Esophagus muscularis mucosa (tissue), 4 donors: ENCODE measurements around the gene ACAA2.

ENCODE experiments used
- EP300 ChIP-seq: sonication (generic); formaldehyde crosslinking; IDR thresholded peaks from one replicate; pipeline ENCODE4 v1.6.1; 2017; ENCODE audit warnings: antibody characterized with exemption
- POLR2A ChIP-seq: fragments of 450-650 bp; IDR thresholded peaks from one replicate; pipeline ENCODE4 v1.6.1; 2017; ENCODE audit warnings: antibody characterized with exemption, moderate library complexity, mild to moderate bottlenecking, low read depth
- TF ChIP-seq, protein P1 (sequence below), 3 experiments: fragments of 200-600 bp in 2 of 3; fragments of 450-650 bp in 1 of 3; sonication (generic) in 2 of 3; IDR thresholded peaks; one replicate each; pipeline ENCODE4 v1.5.1; 2017 to 2019; ENCODE audit warnings: antibody characterized with exemption in 3 of 3, mild to moderate bottlenecking in 2 of 3, moderate library complexity in 1 of 3

DNA sequence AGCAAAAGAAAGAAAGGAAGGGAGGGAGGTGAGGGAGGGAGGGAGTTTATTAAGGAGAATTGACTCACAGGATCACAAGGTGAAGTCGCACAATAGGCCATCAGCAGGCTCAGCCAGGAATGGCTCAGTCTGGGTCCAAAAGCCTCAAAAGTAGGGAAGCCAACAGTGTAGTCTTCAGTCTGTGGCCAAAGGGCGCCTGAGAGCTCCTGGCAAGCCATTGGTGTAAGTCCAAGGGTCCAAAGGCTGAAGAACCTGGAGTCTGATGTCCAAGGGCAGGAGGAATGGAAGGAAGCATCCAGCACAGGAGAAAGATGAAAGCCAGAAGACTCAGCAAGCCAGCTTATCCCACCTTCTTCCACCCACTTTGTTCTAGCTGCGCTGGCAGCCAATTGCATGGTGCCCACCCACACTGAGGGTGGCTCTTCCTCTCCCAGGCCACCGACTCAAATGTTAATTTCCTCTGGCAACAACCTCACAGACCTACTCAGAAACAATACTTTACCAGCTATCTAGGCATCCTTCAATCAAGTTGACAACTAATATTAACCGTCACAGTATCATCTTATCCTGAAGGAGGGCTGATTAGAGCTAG lies 5.8 kb upstream of the ACAA2 start:
- no peak for TF ChIP-seq POLR2A
- TF ChIP-seq, protein P1, sequence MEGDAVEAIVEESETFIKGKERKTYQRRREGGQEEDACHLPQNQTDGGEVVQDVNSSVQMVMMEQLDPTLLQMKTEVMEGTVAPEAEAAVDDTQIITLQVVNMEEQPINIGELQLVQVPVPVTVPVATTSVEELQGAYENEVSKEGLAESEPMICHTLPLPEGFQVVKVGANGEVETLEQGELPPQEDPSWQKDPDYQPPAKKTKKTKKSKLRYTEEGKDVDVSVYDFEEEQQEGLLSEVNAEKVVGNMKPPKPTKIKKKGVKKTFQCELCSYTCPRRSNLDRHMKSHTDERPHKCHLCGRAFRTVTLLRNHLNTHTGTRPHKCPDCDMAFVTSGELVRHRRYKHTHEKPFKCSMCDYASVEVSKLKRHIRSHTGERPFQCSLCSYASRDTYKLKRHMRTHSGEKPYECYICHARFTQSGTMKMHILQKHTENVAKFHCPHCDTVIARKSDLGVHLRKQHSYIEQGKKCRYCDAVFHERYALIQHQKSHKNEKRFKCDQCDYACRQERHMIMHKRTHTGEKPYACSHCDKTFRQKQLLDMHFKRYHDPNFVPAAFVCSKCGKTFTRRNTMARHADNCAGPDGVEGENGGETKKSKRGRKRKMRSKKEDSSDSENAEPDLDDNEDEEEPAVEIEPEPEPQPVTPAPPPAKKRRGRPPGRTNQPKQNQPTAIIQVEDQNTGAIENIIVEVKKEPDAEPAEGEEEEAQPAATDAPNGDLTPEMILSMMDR (IDR thresholded peaks at IDR 0.05) = no peak
- no peak for TF ChIP-seq EP300
